ENCODE data around the gene ADAM17. TPM values are rescaled to one million over a fixed set of nuclear protein-coding genes. Genes with fewer than 3 reads are reported as not detected.
A peak's percentile ranks its signal among the peaks of the same experiment; 100 is the strongest.
"Not testable (repeated sequence)": the region's sequence is repeated elsewhere in the genome, so short reads cannot be mapped to it uniquely, and the experiment has no call there.

ADAM17 gene
- polyA plus RNA-seq, 1 donor (not counting 4 experiments of a cell fraction or from before 2014, with no cell fraction given): 13.3 TPM

- no peak overlapping the region for H3K4me3 ChIP-seq (ENCODE audit: control insufficient read depth in 2 of 3, extremely low read depth in 1 of 3, insufficient read depth in 2 of 3, low read depth in 1 of 3, low read length in 3 of 3)
- dilution Hi-C loops (cut with MboI; ENCODE audit: extremely low pct_ligation_motif_present, low sequenced_read_pairs): no loop called here
- H3K79me2 ChIP-seq (ENCODE audit: control insufficient read depth, insufficient read depth, low read length): peaks cover 99% of the 10 kb centered on the region
- no peaks in the 10 kb centered on the region for H3K27me3 ChIP-seq (ENCODE audit: control insufficient read depth, extremely low read depth, insufficient read depth, low read length)
- peaks cover 2% of the 10 kb centered on the region for H3K9me3 ChIP-seq (ENCODE audit: control insufficient read depth, low read depth, low read length)
- no peak for DNase-seq (ENCODE audit: low read depth, low spot score)
- H3K4me1 ChIP-seq (ENCODE audit: control insufficient read depth, extremely low read depth, insufficient read depth, low read length): peaks cover 12% of the 10 kb centered on the region
- H3K36me3 ChIP-seq (ENCODE audit: control insufficient read depth in 2 of 2, extremely low read depth in 1 of 2, insufficient read depth in 2 of 2, low read length in 2 of 2): peaks cover 4 to 22% of the 10 kb centered on the region in 2 experiments
- H2AFZ ChIP-seq (ENCODE audit: control insufficient read depth, low read length): no peak overlapping the region
- no peak overlapping the region for H3K4me2 ChIP-seq (ENCODE audit: control insufficient read depth, extremely low read depth, insufficient read depth, low read depth, low read length)
- TF ChIP-seq EZH2 (IDR thresholded peaks at IDR 0.05; ENCODE audit: low read length) (no peak), CTCF (optimal IDR thresholded peaks at IDR 0.05 in 1 of 3, IDR thresholded peaks at IDR 0.05 in 1 of 3, conservative IDR thresholded peaks at IDR 0.05 in 1 of 3; ENCODE audit: extremely low read depth in 1 of 3, insufficient read depth in 2 of 3, low read length in 3 of 3) (no peak)
- no peak overlapping the region for H3K27ac ChIP-seq (ENCODE audit: control insufficient read depth, insufficient read depth, low read length)
- H3K9me1 ChIP-seq (ENCODE audit: control insufficient read depth, extremely low read depth, insufficient read depth, low read length): no peaks in the 10 kb centered on the region
- FAIRE-seq: no peak
- no peak overlapping the region for H3K9ac ChIP-seq (ENCODE audit: control insufficient read depth, extremely low read depth, insufficient read depth, low read length)
- H4K20me1 ChIP-seq (ENCODE audit: control insufficient read depth, extremely low read depth, insufficient read depth, low read length): peaks cover 9% of the 10 kb centered on the region
Observed at GRCh38 chr2:9596621-9597311, 41.1 kb upstream of the ADAM17 start.

DNA sequence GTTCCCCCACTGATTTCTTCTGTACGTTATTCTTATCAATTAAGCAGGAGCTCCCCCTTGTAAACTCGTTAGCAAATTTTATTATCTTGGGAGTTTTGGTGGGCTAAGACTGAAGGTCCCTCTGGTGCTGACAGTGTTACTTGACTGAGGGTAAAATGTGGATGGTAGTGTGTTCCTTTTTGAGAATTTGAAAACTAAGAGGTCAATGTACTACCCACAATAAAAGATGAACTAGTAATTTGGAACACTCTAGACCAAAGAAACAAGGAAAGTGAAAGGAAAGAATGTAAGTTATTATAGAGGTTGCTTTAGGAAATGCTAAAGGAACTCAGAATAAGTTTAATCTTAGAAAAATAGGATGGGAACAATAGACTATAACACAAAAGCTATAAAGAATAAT is 40.1 kb upstream of the ADAM17 start:
- TF ChIP-seq EZH2 (IDR thresholded peaks at IDR 0.05; ENCODE audit: low read length) (no peak), CTCF (optimal IDR thresholded peaks at IDR 0.05 in 1 of 3, IDR thresholded peaks at IDR 0.05 in 1 of 3, conservative IDR thresholded peaks at IDR 0.05 in 1 of 3; ENCODE audit: extremely low read depth in 1 of 3, insufficient read depth in 2 of 3, low read length in 3 of 3) (no peak)
- dilution Hi-C loops (cut with MboI; ENCODE audit: extremely low pct_ligation_motif_present, low sequenced_read_pairs): no loop called here

DNA sequence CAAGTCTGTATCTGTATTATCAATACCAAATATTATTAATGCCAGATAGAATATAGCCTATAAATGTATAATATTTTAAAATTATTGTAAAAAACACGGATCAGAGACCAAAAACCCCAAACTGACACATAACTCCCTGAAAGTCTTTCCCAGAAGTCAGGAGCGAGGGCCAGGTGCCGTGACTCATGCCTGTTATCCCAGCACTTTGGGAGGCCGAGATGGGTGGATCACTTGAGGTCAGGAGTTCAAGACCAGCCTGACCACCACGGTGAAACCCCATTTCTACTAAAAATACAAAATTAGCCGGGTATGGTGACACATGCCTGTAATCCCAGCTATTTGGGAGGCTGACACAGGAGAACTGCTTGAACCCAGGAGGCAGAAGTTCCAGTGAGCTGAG is 39.6 kb upstream of the ADAM17 start:
- H3K4me2 ChIP-seq (ENCODE audit: control insufficient read depth, extremely low read depth, insufficient read depth, low read depth, low read length); H3K27me3 ChIP-seq (ENCODE audit: control insufficient read depth, extremely low read depth, insufficient read depth, low read length); H3K9me1 ChIP-seq (ENCODE audit: control insufficient read depth, extremely low read depth, insufficient read depth, low read length); H3K4me3 ChIP-seq (ENCODE audit: control insufficient read depth in 2 of 3, extremely low read depth in 1 of 3, insufficient read depth in 2 of 3, low read depth in 1 of 3, low read length in 3 of 3); H3K9me3 ChIP-seq (ENCODE audit: control insufficient read depth, low read depth, low read length); H2AFZ ChIP-seq (ENCODE audit: control insufficient read depth, low read length); FAIRE-seq; dilution Hi-C loops (cut with MboI; ENCODE audit: extremely low pct_ligation_motif_present, low sequenced_read_pairs); H3K9ac ChIP-seq (ENCODE audit: control insufficient read depth, extremely low read depth, insufficient read depth, low read length); DNase-seq (ENCODE audit: low read depth, low spot score); H4K20me1 ChIP-seq (ENCODE audit: control insufficient read depth, extremely low read depth, insufficient read depth, low read length): not testable (repeated sequence)
- peaks cover 20% of the 10 kb centered on the region for H3K4me1 ChIP-seq (ENCODE audit: control insufficient read depth, extremely low read depth, insufficient read depth, low read length)
- peak overlapping the region; percentile 16 for H3K27ac ChIP-seq (ENCODE audit: control insufficient read depth, insufficient read depth, low read length)
- peaks cover 96% of the 10 kb centered on the region for H3K79me2 ChIP-seq (ENCODE audit: control insufficient read depth, insufficient read depth, low read length)
- H3K36me3 ChIP-seq (ENCODE audit: control insufficient read depth in 2 of 2, extremely low read depth in 1 of 2, insufficient read depth in 2 of 2, low read length in 2 of 2): peaks cover 2 to 15% of the 10 kb centered on the region in 2 experiments

More for the DNA sequence above, 40.1 kb upstream of the ADAM17 start:
- Histone ChIP-seq H2AFZ (ENCODE audit: control insufficient read depth, low read length) (no peak overlapping the region), H3K27ac (ENCODE audit: control insufficient read depth, insufficient read depth, low read length) (peak overlapping the region; percentile 22), H3K4me2 (ENCODE audit: control insufficient read depth, extremely low read depth, insufficient read depth, low read depth, low read length) (no peak overlapping the region), H3K9me1 (ENCODE audit: control insufficient read depth, extremely low read depth, insufficient read depth, low read length) (no peaks in the 10 kb centered on the region), H3K27me3 (ENCODE audit: control insufficient read depth, extremely low read depth, insufficient read depth, low read length) (no peaks in the 10 kb centered on the region), H3K4me3 (ENCODE audit: control insufficient read depth in 2 of 3, extremely low read depth in 1 of 3, insufficient read depth in 2 of 3, low read depth in 1 of 3, low read length in 3 of 3) (no peak overlapping the region), H4K20me1 (ENCODE audit: control insufficient read depth, extremely low read depth, insufficient read depth, low read length) (peaks cover 9% of the 10 kb centered on the region), H3K79me2 (ENCODE audit: control insufficient read depth, insufficient read depth, low read length) (peaks cover 96% of the 10 kb centered on the region), H3K4me1 (ENCODE audit: control insufficient read depth, extremely low read depth, insufficient read depth, low read length) (peaks cover 18% of the 10 kb centered on the region), H3K9ac (ENCODE audit: control insufficient read depth, extremely low read depth, insufficient read depth, low read length) (no peak overlapping the region), H3K36me3 (ENCODE audit: control insufficient read depth in 2 of 2, extremely low read depth in 1 of 2, insufficient read depth in 2 of 2, low read length in 2 of 2) (peaks cover 3 to 20% of the 10 kb centered on the region in 2 experiments), H3K9me3 (ENCODE audit: control insufficient read depth, low read depth, low read length) (peaks cover 2% of the 10 kb centered on the region)
- no peak for FAIRE-seq
- no peak for DNase-seq (ENCODE audit: low read depth, low spot score)

Measured in keratinocyte (primary cell).